Left lung (tissue), 10 donors: ENCODE results near the gene DNAJC27. TPM values are rescaled to one million over a fixed set of nuclear protein-coding genes. Genes with fewer than 3 reads are reported as not detected.

ENCODE experiments used
- ATAC-seq: fragments of 200-7000 bp; cut with Tn5 transposase; one replicate; pipeline ENCODE4 v1.9.1; 2020; ENCODE audit warnings: moderate library complexity
- DNase-seq, 4 donors: peaks; one replicate each; pipeline ENCODE4 v3.0.0-alpha.2; 2013 to 2020
- H3K27ac ChIP-seq, 2 donors: fragments of 200-600 bp; sonication (generic) in 1 of 2; one replicate each; pipeline versions ENCODE4 v1.5.0 to v1.8.0; 2020 to 2021
- H3K27me3 ChIP-seq, 2 donors: fragments of 200-600 bp; sonication (generic) in 1 of 2; one replicate each; pipeline versions ENCODE4 v1.5.0 to v1.8.0; 2020 to 2021
- H3K36me3 ChIP-seq, 2 donors: fragments of 200-600 bp; sonication (generic) in 1 of 2; one replicate each; pipeline versions ENCODE4 v1.5.0 to v1.8.0; 2020 to 2021
- H3K4me1 ChIP-seq, 2 donors: fragments of 200-600 bp; one replicate each; pipeline ENCODE4 v1.8.0; 2021
- H3K4me3 ChIP-seq, 2 donors: fragments of 200-600 bp; sonication (generic) in 1 of 2; one replicate each; pipeline versions ENCODE4 v1.5.0 to v1.8.0; 2020 to 2021; ENCODE audit warnings: mild to moderate bottlenecking in 1 of 2
- H3K9me3 ChIP-seq, 2 donors: fragments of 200-600 bp; sonication (generic) in 1 of 2; one replicate each; pipeline versions ENCODE4 v1.5.0 to v1.8.0; 2020 to 2021
- CTCF ChIP-seq, 2 donors: fragments of 200-600 bp; sonication (generic) in 1 of 2; IDR thresholded peaks; one replicate each; pipeline versions ENCODE4 v1.5.0 to v1.8.0; 2021; ENCODE audit warnings: antibody characterized with exemption in 2 of 2
- intact Hi-C, 2 donors: fragments of 100-400 bp; cut with DNase I; formaldehyde crosslinking; loops; one replicate each; pipeline versions ENCODE4 v1.11.2 to v1.14.2; 2022
- polyA plus RNA-seq, 6 donors: library from polyadenylated mRNA; unstranded; fragments of 120-200 nt; gene quantifications; one replicate each; pipeline ENCODE4 v1.2.1, GENCODE V29; 2013; ENCODE audit not compliant: insufficient read length in 6 of 6
- total RNA-seq, 2 donors: library from RNA; stranded (reverse); fragmentation: NEBNext Ultra II Directional; extraction: Animal tissue kit (Norgen Biotek cat#: 25700); gene quantifications; one replicate each; pipeline ENCODE4 v1.2.1, GENCODE V29; 2021
- donor health status: DM: no; HTN: yes; CAD: no.
- donor health status: DM: no; HTN: no; CAD: no.

The DNAJC27 gene
- total and polyA plus RNA-seq, 8 donors: 4.9 to 11.9 (median 10.3) TPM

- Histone ChIP-seq H3K27me3 (no peaks in the 10 kb centered on the region), H3K27ac (no peak overlapping the region), H3K9me3 (peaks cover 0 to 19% of the 10 kb centered on the region in 2 donors), H3K4me3 (no peak overlapping the region), H3K36me3 (peaks cover 10 to 67% of the 10 kb centered on the region in 2 donors), H3K4me1 (no peaks in the 10 kb centered on the region)
- ATAC-seq: no peak
- no peak for DNase-seq
- no peak for TF ChIP-seq CTCF (IDR thresholded peaks at IDR 0.05)
- intact Hi-C loops: no loop called here
These were observed 13.3 kb downstream of the DNAJC27 start for GRCh38 chr2:24958411-24958935.

- DNase-seq (no peak), ATAC-seq (no peak)
- no peaks in the 10 kb centered on the region for H3K27me3 ChIP-seq
- peaks cover 10 to 66% of the 10 kb centered on the region in 2 donors for H3K36me3 ChIP-seq
- no peaks in the 10 kb centered on the region for H3K4me1 ChIP-seq
- intact Hi-C loops: no loop called here
- no peak overlapping the region for H3K4me3 ChIP-seq
- TF ChIP-seq CTCF (IDR thresholded peaks at IDR 0.05): no peak
- H3K9me3 ChIP-seq: peaks cover 0 to 19% of the 10 kb centered on the region in 2 donors
- H3K27ac ChIP-seq: no peak overlapping the region
These were observed 13.8 kb downstream of the DNAJC27 start for GRCh38 chr2:24957976-24958375.

- intact Hi-C loops: no loop called here
- H3K4me1 ChIP-seq: no peaks in the 10 kb centered on the region
- no peak overlapping the region for H3K4me3 ChIP-seq
- ATAC-seq (no peak), DNase-seq (no peak)
- peaks cover 10 to 60% of the 10 kb centered on the region in 2 donors for H3K36me3 ChIP-seq
- no peak for TF ChIP-seq CTCF (IDR thresholded peaks at IDR 0.05)
- peaks cover 0 to 19% of the 10 kb centered on the region in 2 donors for H3K9me3 ChIP-seq
- H3K27ac ChIP-seq: no peak overlapping the region
- H3K27me3 ChIP-seq: no peaks in the 10 kb centered on the region
These were observed 14.5 kb downstream of the DNAJC27 start for GRCh38 chr2:24957221-24957620.

- no peak for TF ChIP-seq CTCF (IDR thresholded peaks at IDR 0.05)
- Histone ChIP-seq H3K27me3 (no peaks in the 10 kb centered on the region), H3K4me3 (no peak overlapping the region), H3K9me3 (peaks cover 0 to 19% of the 10 kb centered on the region in 2 donors), H3K4me1 (no peaks in the 10 kb centered on the region), H3K27ac (no peak overlapping the region), H3K36me3 (peaks cover 10 to 64% of the 10 kb centered on the region in 2 donors)
- no peak for ATAC-seq
- DNase-seq: no peak
- intact Hi-C loops: no loop called here
These were observed 15.8 kb downstream of the DNAJC27 start for GRCh38 chr2:24955921-24956320.

- intact Hi-C loops: no loop called here
- H3K27ac ChIP-seq: no peak overlapping the region
- ATAC-seq: no peak
These were observed 16.5 kb downstream of the DNAJC27 start for GRCh38 chr2:24955232-24955631.

More at GRCh38 chr2:24955232-24955631, 16.5 kb downstream of the DNAJC27 start:
- no peaks in the 10 kb centered on the region for H3K27me3 ChIP-seq
- no peaks in the 10 kb centered on the region for H3K4me1 ChIP-seq
- peaks cover 10 to 71% of the 10 kb centered on the region in 2 donors for H3K36me3 ChIP-seq
- DNase-seq: no peak
- TF ChIP-seq CTCF (IDR thresholded peaks at IDR 0.05): no peak
- peaks cover 0 to 19% of the 10 kb centered on the region in 2 donors for H3K9me3 ChIP-seq
- H3K4me3 ChIP-seq: no peak overlapping the region
